ENCODE measurements around the gene CRYGD.
"Not testable (repeated sequence)": the region's sequence is repeated elsewhere in the genome, so short reads cannot be mapped to it uniquely, and the experiment has no call there.

Gene CRYGD

GRCh38 chr2:208129744-208130711, 5.7 kb upstream of the CRYGD start, which contains the start of gene CRYGC:
CRYGC (minus strand) TSS chr2:208129828; CDS start chr2:208129792, 36 bp downstream.
- no peak for DNase-seq (ENCODE audit: low read depth in 2 of 2)

GRCh38 chr2:208128136-208128535, 3.8 kb upstream of the CRYGD start:
- no peak for DNase-seq (ENCODE audit: low read depth in 2 of 2)

- DNase-seq (ENCODE audit: low read depth in 2 of 2) = no peak
Observed at GRCh38 chr2:208127090-208127489, 2.8 kb upstream of the CRYGD start.

- DNase-seq (ENCODE audit: low read depth in 2 of 2) = no peak
Observed at GRCh38 chr2:208125251-208125650, 927 bp upstream of the CRYGD start.

- DNase-seq (ENCODE audit: low read depth in 2 of 2) = no peak
Observed at GRCh38 chr2:208122248-208122647, 2.1 kb downstream of the CRYGD start.

GRCh38 chr2:208118918-208119317, 5.4 kb downstream of the CRYGD start:
- DNase-seq (ENCODE audit: low read depth in 2 of 2) = no peak

- DNase-seq (ENCODE audit: low read depth in 2 of 2) = not testable (repeated sequence)
Observed at GRCh38 chr2:208117390-208117789, 6.9 kb downstream of the CRYGD start.

- DNase-seq (ENCODE audit: low read depth in 2 of 2) = no peak
Observed at GRCh38 chr2:208112969-208113368, 11.4 kb downstream of the CRYGD start.

- DNase-seq (ENCODE audit: low read depth in 2 of 2) = not testable (repeated sequence)
Observed at GRCh38 chr2:208112273-208112745, 12.0 kb downstream of the CRYGD start.

- DNase-seq (ENCODE audit: low read depth in 2 of 2) = no peak
Observed at GRCh38 chr2:208103616-208104015, 20.7 kb downstream of the CRYGD start.

- DNase-seq (ENCODE audit: low read depth in 2 of 2) = no peak
Observed at GRCh38 chr2:208101716-208102631, 22.4 kb downstream of the CRYGD start.

- no peak for DNase-seq (ENCODE audit: low read depth in 2 of 2)
Observed at GRCh38 chr2:208099682-208100470, 24.4 kb downstream of the CRYGD start.

- DNase-seq (ENCODE audit: low read depth in 2 of 2) = not testable (repeated sequence)
Observed at GRCh38 chr2:208098701-208099100, 25.6 kb downstream of the CRYGD start.

- DNase-seq (ENCODE audit: low read depth in 2 of 2) = no peak
Observed at GRCh38 chr2:208098267-208098666, 26.1 kb downstream of the CRYGD start.

GRCh38 chr2:208097801-208098200, 26.5 kb downstream of the CRYGD start:
- no peak for DNase-seq (ENCODE audit: low read depth in 2 of 2)

GRCh38 chr2:208097313-208097712, 27.0 kb downstream of the CRYGD start:
- no peak for DNase-seq (ENCODE audit: low read depth in 2 of 2)

- DNase-seq (ENCODE audit: low read depth in 2 of 2) = no peak
Observed at GRCh38 chr2:208096080-208096479, 28.2 kb downstream of the CRYGD start.

GRCh38 chr2:208093128-208093527, 31.2 kb downstream of the CRYGD start:
- no peak for DNase-seq (ENCODE audit: low read depth in 2 of 2)

- no peak for DNase-seq (ENCODE audit: low read depth in 2 of 2)
Observed at GRCh38 chr2:208092093-208092832, 32.1 kb downstream of the CRYGD start.

- no peak for DNase-seq (ENCODE audit: low read depth in 2 of 2)
Observed at GRCh38 chr2:208090420-208090819, 33.9 kb downstream of the CRYGD start.

- no peak for DNase-seq (ENCODE audit: low read depth in 2 of 2)
Observed at GRCh38 chr2:208086029-208086428, 38.3 kb downstream of the CRYGD start.
